IPS-11a (cell line): ENCODE results near the gene SLC25A26.
"Not testable (repeated sequence)": the region's sequence is repeated elsewhere in the genome, so short reads cannot be mapped to it uniquely, and the experiment has no call there.

Source experiments
- H3K4me3 ChIP-seq: one replicate; pipeline ENCODE4 v1.5.1; 2013; ENCODE audit warnings: low read depth, low read length, control low read depth

Gene SLC25A26

GRCh38 chr3:66406163-66406562 lies 185.4 kb downstream of the SLC25A26 start:
- no peak overlapping the region for H3K4me3 ChIP-seq

- no peak overlapping the region for H3K4me3 ChIP-seq
Measured at GRCh38 chr3:66406831-66407610, 186.2 kb downstream of the SLC25A26 start.

GRCh38 chr3:66407611-66408218 lies 186.9 kb downstream of the SLC25A26 start:
- H3K4me3 ChIP-seq = no peak overlapping the region

GRCh38 chr3:66409771-66410754 lies 189.3 kb downstream of the SLC25A26 start:
- H3K4me3 ChIP-seq = no peak overlapping the region

- H3K4me3 ChIP-seq = no peak overlapping the region
Measured at GRCh38 chr3:66410976-66411375, 190.2 kb downstream of the SLC25A26 start.

GRCh38 chr3:66411474-66411873 lies 190.7 kb downstream of the SLC25A26 start:
- no peak overlapping the region for H3K4me3 ChIP-seq

GRCh38 chr3:66411961-66412887 lies 191.4 kb downstream of the SLC25A26 start:
- H3K4me3 ChIP-seq = no peak overlapping the region

- H3K4me3 ChIP-seq = no peak overlapping the region
Measured at GRCh38 chr3:66413151-66413751, 192.4 kb downstream of the SLC25A26 start.

GRCh38 chr3:66414846-66415245 lies 194.0 kb downstream of the SLC25A26 start:
- no peak overlapping the region for H3K4me3 ChIP-seq

- no peak overlapping the region for H3K4me3 ChIP-seq
Measured at GRCh38 chr3:66415867-66416428, 195.1 kb downstream of the SLC25A26 start.

GRCh38 chr3:66416556-66417304 lies 195.9 kb downstream of the SLC25A26 start:
- H3K4me3 ChIP-seq = no peak overlapping the region

- no peak overlapping the region for H3K4me3 ChIP-seq
Measured at GRCh38 chr3:66418475-66418931, 197.7 kb downstream of the SLC25A26 start.

- no peak overlapping the region for H3K4me3 ChIP-seq
Measured at GRCh38 chr3:66419036-66419435, 198.2 kb downstream of the SLC25A26 start.

GRCh38 chr3:66421144-66421543 lies 200.3 kb downstream of the SLC25A26 start:
- not testable (repeated sequence) for H3K4me3 ChIP-seq

GRCh38 chr3:66421893-66422292 lies 201.1 kb downstream of the SLC25A26 start:
- not testable (repeated sequence) for H3K4me3 ChIP-seq

GRCh38 chr3:66423791-66424190 lies 203.0 kb downstream of the SLC25A26 start:
- no peak overlapping the region for H3K4me3 ChIP-seq

- no peak overlapping the region for H3K4me3 ChIP-seq
Measured at GRCh38 chr3:66425032-66425431, 204.2 kb downstream of the SLC25A26 start.

- no peak overlapping the region for H3K4me3 ChIP-seq
Measured at GRCh38 chr3:66425576-66426114, 204.8 kb downstream of the SLC25A26 start.
